NCI-H524 treated with DMSO at 0.1 percent for 48 hours (cell line): ENCODE results near the gene MUC22.

Experiments used
- DNase-seq: peaks from one replicate; lab custom pipeline; 2025; lab: John Stamatoyannopoulos, UW

MUC22 gene

GRCh38 chr6:31079656-31080261 is 69.5 kb downstream of the MUC22 start:
- DNase-seq: no peak

- no peak for DNase-seq
Measured at GRCh38 chr6:31081872-31082271, 71.6 kb downstream of the MUC22 start.

DNA sequence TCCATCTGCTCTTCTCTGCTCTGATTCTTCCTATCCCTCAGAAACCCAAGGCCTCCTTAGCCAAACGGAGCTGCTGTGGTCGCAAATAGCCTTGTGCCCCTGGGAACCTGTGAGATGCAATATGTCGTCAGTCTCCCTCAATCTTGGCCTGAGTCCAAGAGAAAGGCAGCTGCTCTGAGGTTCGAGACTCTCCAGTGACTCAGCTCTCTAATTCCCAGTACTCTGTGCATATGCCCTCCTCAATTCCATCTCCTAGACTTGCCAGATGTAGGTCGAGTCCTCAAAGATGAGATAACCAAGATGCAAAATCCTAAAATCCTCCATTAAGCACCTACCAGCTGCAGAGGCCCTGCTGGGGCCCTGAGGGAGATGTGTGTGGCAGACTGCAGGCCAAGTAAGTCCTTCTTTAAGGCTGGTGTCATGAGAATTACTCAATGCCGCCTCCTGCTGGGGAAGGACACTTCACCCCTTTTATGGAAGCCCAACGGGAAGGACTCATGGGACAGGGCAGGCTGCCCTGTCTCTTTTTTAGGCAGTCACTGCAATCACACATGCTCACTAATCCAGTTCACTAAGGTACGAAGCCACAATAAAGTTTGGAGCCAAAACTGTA is 73.6 kb downstream of the MUC22 start:
- DNase-seq: peak; percentile 73
